GM23338 (cell line): ENCODE results near the gene PDE7B.

Experiments used
- EZH2phosphoT487 ChIP-seq: fragments of 200-600 bp; sonication (generic); IDR thresholded peaks from one replicate; pipeline ENCODE4 v1.8.1; 2018; ENCODE audit warnings: antibody characterized with exemption; ENCODE audit not compliant: unreplicated experiment
- JUNB ChIP-seq: IDR thresholded peaks from one replicate; pipeline ENCODE4 v1.6.1; 2016; ENCODE audit warnings: antibody characterized with exemption; ENCODE audit not compliant: unreplicated experiment
- ZNF462 ChIP-seq: fragments of 250-450 bp; sonication (Bioruptor Pico); IDR thresholded peaks from 2 replicates; pipeline ENCODE4 v1.5.0; 2020; ENCODE audit warnings: mild to moderate bottlenecking, moderate library complexity
- TF ChIP-seq, protein P1 (sequence below), 2 experiments: fragments of 200-600 bp in 1 of 2; sonication (generic) in 1 of 2; conservative IDR thresholded peaks; 2 replicates each; pipeline versions ENCODE4 v1.5.1 to v1.6.1; 2016 to 2017; ENCODE audit warnings: antibody characterized with exemption in 2 of 2, low read depth in 2 of 2, mild to moderate bottlenecking in 2 of 2, moderate library complexity in 1 of 2

DNA sequence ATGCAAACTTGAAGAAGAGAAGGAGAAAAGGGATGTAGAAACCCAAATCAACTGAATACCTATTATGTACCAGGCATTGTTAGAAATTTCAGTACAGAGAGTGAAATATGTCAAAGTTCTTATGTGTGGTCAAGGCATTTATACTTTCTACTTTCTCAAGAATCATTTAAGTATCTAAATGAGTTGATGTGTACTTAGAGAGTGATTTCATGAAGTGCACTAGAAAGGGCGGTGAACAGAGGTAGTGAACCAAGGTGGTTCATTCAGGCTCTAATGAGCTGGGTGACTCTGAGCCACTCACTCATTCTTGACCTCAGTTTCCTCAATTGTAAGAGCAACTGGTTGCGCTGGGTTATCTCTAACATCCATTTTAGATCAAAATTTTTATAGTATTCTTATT lies 3.3 kb downstream of the PDE7B start:
- TF ChIP-seq, protein P1, sequence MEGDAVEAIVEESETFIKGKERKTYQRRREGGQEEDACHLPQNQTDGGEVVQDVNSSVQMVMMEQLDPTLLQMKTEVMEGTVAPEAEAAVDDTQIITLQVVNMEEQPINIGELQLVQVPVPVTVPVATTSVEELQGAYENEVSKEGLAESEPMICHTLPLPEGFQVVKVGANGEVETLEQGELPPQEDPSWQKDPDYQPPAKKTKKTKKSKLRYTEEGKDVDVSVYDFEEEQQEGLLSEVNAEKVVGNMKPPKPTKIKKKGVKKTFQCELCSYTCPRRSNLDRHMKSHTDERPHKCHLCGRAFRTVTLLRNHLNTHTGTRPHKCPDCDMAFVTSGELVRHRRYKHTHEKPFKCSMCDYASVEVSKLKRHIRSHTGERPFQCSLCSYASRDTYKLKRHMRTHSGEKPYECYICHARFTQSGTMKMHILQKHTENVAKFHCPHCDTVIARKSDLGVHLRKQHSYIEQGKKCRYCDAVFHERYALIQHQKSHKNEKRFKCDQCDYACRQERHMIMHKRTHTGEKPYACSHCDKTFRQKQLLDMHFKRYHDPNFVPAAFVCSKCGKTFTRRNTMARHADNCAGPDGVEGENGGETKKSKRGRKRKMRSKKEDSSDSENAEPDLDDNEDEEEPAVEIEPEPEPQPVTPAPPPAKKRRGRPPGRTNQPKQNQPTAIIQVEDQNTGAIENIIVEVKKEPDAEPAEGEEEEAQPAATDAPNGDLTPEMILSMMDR (conservative IDR thresholded peaks at IDR 0.05; ENCODE audit: low read depth in 2 of 2), result no peak
- TF ChIP-seq EZH2phosphoT487 (no peak), JUNB (no peak), ZNF462 (CRISPR knock-in tag) (no peak)
